Parathyroid adenoma (tissue), 2 donors: ENCODE results near the gene PTPRA.
A peak's percentile ranks its signal among the peaks of the same experiment; 100 is the strongest.

ENCODE experiments used
- H2AFZ ChIP-seq: fragments of 300-600 bp; sonication (generic); one replicate; pipeline ENCODE4 v1.7.0; 2017; ENCODE audit warnings: antibody characterized with exemption, mild to moderate bottlenecking
- H3K27ac ChIP-seq: fragments of 300-600 bp; sonication (generic); one replicate; pipeline ENCODE4 v1.7.0; 2017
- H3K27me3 ChIP-seq: fragments of 300-600 bp; sonication (generic); one replicate; pipeline ENCODE4 v1.7.0; 2017; ENCODE audit warnings: low read length; ENCODE audit not compliant: control insufficient read depth, insufficient read depth
- H3K36me3 ChIP-seq: fragments of 300-600 bp; sonication (generic); one replicate; pipeline ENCODE4 v1.7.0; 2017; ENCODE audit warnings: low read length; ENCODE audit not compliant: control insufficient read depth, insufficient read depth
- H3K4me1 ChIP-seq: fragments of 300-600 bp; sonication (generic); one replicate; pipeline ENCODE4 v1.7.0; 2017; ENCODE audit warnings: control low read depth
- H3K4me2 ChIP-seq: fragments of 300-600 bp; sonication (generic); one replicate; pipeline ENCODE4 v1.7.0; 2017; ENCODE audit warnings: low read length
- H3K4me3 ChIP-seq: fragments of 300-600 bp; sonication (generic); one replicate; pipeline ENCODE4 v1.7.0; 2017; ENCODE audit warnings: low read depth, low read length
- H3K79me2 ChIP-seq: fragments of 300-600 bp; sonication (generic); one replicate; pipeline ENCODE4 v1.7.0; 2017; ENCODE audit warnings: control low read depth
- H3K9ac ChIP-seq: fragments of 300-600 bp; sonication (generic); one replicate; pipeline ENCODE4 v1.7.0; 2017; ENCODE audit warnings: mild to moderate bottlenecking
- H3K9me3 ChIP-seq: fragments of 300-600 bp; sonication (generic); one replicate; pipeline ENCODE4 v1.7.0; 2017; ENCODE audit warnings: low read length; ENCODE audit not compliant: control insufficient read depth
- CTCF ChIP-seq: fragments of 300-600 bp; sonication (generic); IDR thresholded peaks from one replicate; pipeline ENCODE4 v1.7.0; 2017; ENCODE audit warnings: antibody characterized with exemption, mild to moderate bottlenecking
- donor health status: primary hyperparathyroidism.

Gene PTPRA

GRCh38 chr20:3045042-3045815, 171.9 kb downstream of the PTPRA start:
- Histone ChIP-seq H3K9ac (peak overlapping the region; percentile 78), H3K27me3 (no peaks in the 10 kb centered on the region), H3K4me2 (peak overlapping the region; percentile 83), H3K36me3 (no peaks in the 10 kb centered on the region), H3K27ac (peak overlapping the region; percentile 89), H2AFZ (peak overlapping the region; percentile 100), H3K9me3 (no peaks in the 10 kb centered on the region), H3K79me2 (peaks cover 2% of the 10 kb centered on the region), H3K4me3 (peak overlapping the region; percentile 72), H3K4me1 (peaks cover 9% of the 10 kb centered on the region)
- TF ChIP-seq CTCF, result no peak

GRCh38 chr20:3045816-3046676, 172.8 kb downstream of the PTPRA start, which contains the start of gene MRPS26:
Gene MRPS26, plus strand, starts transcription at chr20:3046052. Its CDS starts 17 bp downstream, at chr20:3046069.
- peak within 1 kb of the TSS; percentile 87 for H3K4me2 ChIP-seq

GRCh38 chr20:3046677-3047462, 173.6 kb downstream of the PTPRA start:
- Histone ChIP-seq H3K9me3 (no peaks in the 10 kb centered on the region), H2AFZ (peak overlapping the region; percentile 100), H3K4me2 (peak overlapping the region; percentile 87), H3K27me3 (no peaks in the 10 kb centered on the region), H3K4me3 (peak overlapping the region; percentile 72), H3K79me2 (peaks cover 2% of the 10 kb centered on the region), H3K36me3 (no peaks in the 10 kb centered on the region), H3K27ac (peak overlapping the region; percentile 89), H3K9ac (peak overlapping the region; percentile 78), H3K4me1 (peaks cover 7% of the 10 kb centered on the region)
- TF ChIP-seq CTCF, result no peak

More at GRCh38 chr20:3045816-3046676, 172.8 kb downstream of the PTPRA start, which contains the start of gene MRPS26:
- Histone ChIP-seq H3K27me3 (no peaks in the 10 kb centered on the region), H3K27ac (peak within 1 kb of the TSS; percentile 89), H3K9ac (peak within 1 kb of the TSS; percentile 78), H3K9me3 (no peaks in the 10 kb centered on the region), H3K4me1 (peaks cover 9% of the 10 kb centered on the region), H2AFZ (peak within 1 kb of the TSS; percentile 100), H3K79me2 (peaks cover 2% of the 10 kb centered on the region), H3K4me3 (peak within 1 kb of the TSS; percentile 72), H3K36me3 (no peaks in the 10 kb centered on the region)
- TF ChIP-seq CTCF, result peak; percentile 8

- H3K27ac ChIP-seq, result no peak overlapping the region
Measured at GRCh38 chr20:3047486-3048419, 174.5 kb downstream of the PTPRA start.

More at GRCh38 chr20:3047486-3048419, 174.5 kb downstream of the PTPRA start:
- Histone ChIP-seq H3K27me3 (no peaks in the 10 kb centered on the region), H3K4me3 (no peak overlapping the region), H3K9ac (no peak overlapping the region), H2AFZ (no peak overlapping the region), H3K9me3 (no peaks in the 10 kb centered on the region), H3K36me3 (no peaks in the 10 kb centered on the region), H3K4me2 (no peak overlapping the region), H3K79me2 (peaks cover 2% of the 10 kb centered on the region), H3K4me1 (peaks cover 4% of the 10 kb centered on the region)
- no peak for TF ChIP-seq CTCF
